Measurements from ENCODE around the gene RSRC1.

Gene RSRC1

GRCh38 chr3:158095814-158096704, 13.8 kb upstream of the RSRC1 start:
- no peak for DNase-seq (ENCODE audit: insufficient read length, low spot score)
- no peak for TF ChIP-seq CTCF (IDR thresholded peaks at IDR 0.05; ENCODE audit: insufficient read depth, missing control alignments)
- no peak for FAIRE-seq

- FAIRE-seq: no peak
- no peak for TF ChIP-seq CTCF (IDR thresholded peaks at IDR 0.05; ENCODE audit: insufficient read depth, missing control alignments)
- no peak for DNase-seq (ENCODE audit: insufficient read length, low spot score)
These were observed 12.8 kb upstream of the RSRC1 start for GRCh38 chr3:158097081-158097592.

GRCh38 chr3:158097593-158098308, 12.1 kb upstream of the RSRC1 start:
- no peak for TF ChIP-seq CTCF (IDR thresholded peaks at IDR 0.05; ENCODE audit: insufficient read depth, missing control alignments)
- DNase-seq (ENCODE audit: insufficient read length, low spot score): no peak
- FAIRE-seq: no peak

- no peak for DNase-seq (ENCODE audit: insufficient read length, low spot score)
- no peak for TF ChIP-seq CTCF (IDR thresholded peaks at IDR 0.05; ENCODE audit: insufficient read depth, missing control alignments)
- no peak for FAIRE-seq
These were observed 11.6 kb upstream of the RSRC1 start for GRCh38 chr3:158098309-158098639.

GRCh38 chr3:158098834-158099424, 11.0 kb upstream of the RSRC1 start:
- DNase-seq (ENCODE audit: insufficient read length, low spot score) (no peak), FAIRE-seq (no peak)
- no peak for TF ChIP-seq CTCF (IDR thresholded peaks at IDR 0.05; ENCODE audit: insufficient read depth, missing control alignments)

- TF ChIP-seq CTCF (IDR thresholded peaks at IDR 0.05; ENCODE audit: insufficient read depth, missing control alignments): no peak
- FAIRE-seq: no peak
These were observed 9.2 kb upstream of the RSRC1 start for GRCh38 chr3:158100681-158101080.

More at GRCh38 chr3:158100681-158101080, 9.2 kb upstream of the RSRC1 start:
- DNase-seq (ENCODE audit: insufficient read length, low spot score): no peak
